GM21723 (cell line): Measurements from ENCODE around the gene ENPP7.

ENCODE experiments used
- ATAC-seq: cut with Tn5 transposase; IDR thresholded peaks from one replicate; pipeline ENCODE4 v1.9.1; 2021; ENCODE audit warnings: mild to moderate bottlenecking, moderate library complexity; ENCODE audit not compliant: unreplicated experiment

The ENPP7 gene

GRCh38 chr17:79730437-79730768 is 340 bp upstream of the ENPP7 start:
- no peak for ATAC-seq

GRCh38 chr17:79732254-79732653 is 1.5 kb downstream of the ENPP7 start:
- no peak for ATAC-seq

- no peak for ATAC-seq
Observed at GRCh38 chr17:79732804-79733691, 2.3 kb downstream of the ENPP7 start.

GRCh38 chr17:79733692-79734070 is 2.9 kb downstream of the ENPP7 start:
- ATAC-seq, result no peak

- no peak for ATAC-seq
Observed at GRCh38 chr17:79735096-79735495, 4.4 kb downstream of the ENPP7 start.

- ATAC-seq, result no peak
Observed at GRCh38 chr17:79737046-79737921, 6.5 kb downstream of the ENPP7 start.

GRCh38 chr17:79737922-79738578 is 7.3 kb downstream of the ENPP7 start:
- no peak for ATAC-seq

GRCh38 chr17:79738643-79739042 is 7.9 kb downstream of the ENPP7 start:
- ATAC-seq, result no peak

- ATAC-seq, result no peak
Observed at GRCh38 chr17:79739148-79740062, 8.7 kb downstream of the ENPP7 start.

GRCh38 chr17:79740413-79740812 is 9.7 kb downstream of the ENPP7 start:
- ATAC-seq, result no peak

- ATAC-seq, result no peak
Observed at GRCh38 chr17:79741401-79741750, 10.6 kb downstream of the ENPP7 start.

- ATAC-seq, result no peak
Observed at GRCh38 chr17:79741751-79742588, 11.2 kb downstream of the ENPP7 start.

GRCh38 chr17:79742589-79742918 is 11.8 kb downstream of the ENPP7 start:
- ATAC-seq, result no peak

GRCh38 chr17:79742951-79743476 is 12.3 kb downstream of the ENPP7 start:
- no peak for ATAC-seq

- ATAC-seq, result no peak
Observed at GRCh38 chr17:79743614-79744013, 12.9 kb downstream of the ENPP7 start.

- ATAC-seq, result no peak
Observed at GRCh38 chr17:79745641-79746105, 14.9 kb downstream of the ENPP7 start.

- no peak for ATAC-seq
Observed at GRCh38 chr17:79746889-79747507, 16.3 kb downstream of the ENPP7 start.

- ATAC-seq, result no peak
Observed at GRCh38 chr17:79747508-79748294, 17.0 kb downstream of the ENPP7 start.
